ENCODE measurements around the gene TIMM44.

The TIMM44 gene

GRCh38 chr19:7943444-7944176 lies at the start of gene TIMM44:
Gene TIMM44, minus strand, starts transcription at chr19:7943666. Its CDS starts 15 bp downstream, at chr19:7943651.
- peak; percentile 99 for DNase-seq

GRCh38 chr19:7992575-7992974 lies 49.1 kb upstream of the TIMM44 start:
- DNase-seq, result no peak

- no peak for DNase-seq
Observed at GRCh38 chr19:7989071-7989575, 45.7 kb upstream of the TIMM44 start.

- no peak for DNase-seq
Observed at GRCh38 chr19:7988307-7988706, 44.8 kb upstream of the TIMM44 start.

- no peak for DNase-seq
Observed at GRCh38 chr19:7987114-7987768, 43.8 kb upstream of the TIMM44 start.

GRCh38 chr19:7986321-7987113 lies 43.1 kb upstream of the TIMM44 start:
- DNase-seq, result no peak

GRCh38 chr19:7985481-7985911 lies 42.0 kb upstream of the TIMM44 start:
- no peak for DNase-seq

GRCh38 chr19:7983995-7984837 lies 40.8 kb upstream of the TIMM44 start:
- DNase-seq, result no peak

- DNase-seq, result no peak
Observed at GRCh38 chr19:7983286-7983950, 40.0 kb upstream of the TIMM44 start.

- DNase-seq, result no peak
Observed at GRCh38 chr19:7982651-7983099, 39.2 kb upstream of the TIMM44 start.

- no peak for DNase-seq
Observed at GRCh38 chr19:7982103-7982502, 38.6 kb upstream of the TIMM44 start.

- no peak for DNase-seq
Observed at GRCh38 chr19:7981661-7982060, 38.2 kb upstream of the TIMM44 start.

- no peak for DNase-seq
Observed at GRCh38 chr19:7981199-7981598, 37.7 kb upstream of the TIMM44 start.

GRCh38 chr19:7980635-7981121 lies 37.2 kb upstream of the TIMM44 start:
- DNase-seq, result no peak

- DNase-seq, result no peak
Observed at GRCh38 chr19:7980168-7980567, 36.7 kb upstream of the TIMM44 start.

- DNase-seq, result no peak
Observed at GRCh38 chr19:7979559-7979958, 36.1 kb upstream of the TIMM44 start.

GRCh38 chr19:7979011-7979410 lies 35.5 kb upstream of the TIMM44 start:
- DNase-seq, result no peak

GRCh38 chr19:7978179-7978825 lies 34.8 kb upstream of the TIMM44 start:
- DNase-seq, result no peak

GRCh38 chr19:7977723-7978040 lies 34.2 kb upstream of the TIMM44 start:
- DNase-seq, result no peak

GRCh38 chr19:7977021-7977722 lies 33.7 kb upstream of the TIMM44 start:
- no peak for DNase-seq

GRCh38 chr19:7976461-7976860 lies 33.0 kb upstream of the TIMM44 start:
- no peak for DNase-seq
